Measurements from ENCODE around the gene HDGFL3. TPM values are rescaled to one million over a fixed set of nuclear protein-coding genes. Genes with fewer than 3 reads are reported as not detected.

HDGFL3 gene
- total and polyA plus RNA-seq, 9 of the 15 experiments (the other 6 are each of a cell fraction or from before 2014, with no cell fraction given): 6.7 to 42.0 (median 31.4) TPM

DNA sequence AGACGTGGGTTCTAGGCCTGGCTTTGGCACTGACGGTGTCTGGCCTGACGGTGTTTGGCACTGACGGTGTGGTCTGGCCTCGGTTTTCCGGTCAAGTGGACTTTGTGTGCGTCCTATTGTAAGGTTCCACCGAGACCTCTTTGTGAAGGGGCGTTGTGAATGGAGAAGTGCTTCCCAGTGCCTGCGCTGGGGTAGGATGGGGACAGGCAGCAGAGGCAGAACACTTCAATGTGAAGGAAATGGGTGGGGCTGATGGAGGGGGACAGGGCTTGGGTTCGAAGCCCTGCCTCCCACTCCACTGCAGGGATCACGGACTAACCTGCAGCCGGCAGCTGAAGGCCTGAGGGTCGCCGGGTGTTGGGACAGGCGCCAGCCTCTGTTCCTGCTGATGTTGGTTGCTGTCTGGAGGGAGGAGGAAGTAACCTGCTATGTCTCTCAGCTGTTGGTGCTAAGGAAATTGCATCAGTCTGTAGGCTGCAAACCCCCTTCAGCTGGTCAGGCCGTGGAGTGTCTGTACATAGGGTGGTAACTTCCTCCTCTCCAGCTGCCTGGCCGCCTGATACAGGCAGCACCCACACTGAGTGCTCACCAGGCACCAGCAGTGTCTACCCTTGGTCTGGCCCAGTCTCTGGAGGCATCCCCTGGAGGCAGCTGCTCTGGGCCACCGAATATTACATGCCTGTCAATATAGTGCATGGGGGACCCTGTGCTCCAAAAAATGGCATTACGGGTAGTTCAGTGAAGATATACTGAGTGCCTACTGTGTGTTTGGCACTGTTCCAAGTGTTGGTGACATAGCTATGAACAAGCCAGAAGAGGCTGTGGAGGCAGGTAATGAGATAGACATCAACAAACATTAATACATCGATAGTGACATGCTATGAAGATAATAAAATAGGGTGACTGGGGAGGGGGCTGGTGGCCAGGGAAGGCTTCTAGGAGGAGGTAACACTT is 99.1 kb downstream of the HDGFL3 start (continued):
- TF ChIP-seq SNIP1 (IDR thresholded peaks at IDR 0.05; ENCODE audit: low read depth) (no peak), TEAD2 (tag; IDR thresholded peaks at IDR 0.05) (no peak), CAMTA2 (CRISPR knock-in tag; conservative IDR thresholded peaks at IDR 0.05) (no peak), CEBPB (tag; IDR thresholded peaks at IDR 0.05) (peak; percentile 73), LEF1 (IDR thresholded peaks at IDR 0.05) (no peak), POLR2H (tag; IDR thresholded peaks at IDR 0.05; ENCODE audit: low read depth) (peak; percentile 62; the same call in 1 of the 2 replicates), RNF2 (IDR thresholded peaks at IDR 0.05) (peak; percentile 46; the same call in 1 of the 2 replicates), SRF (CRISPR knock-in tag; IDR thresholded peaks at IDR 0.05) (peak in 1 of 2 experiments; percentile 20; a peak in 1 of 4 replicates), ZFP30 (CRISPR knock-in tag; IDR thresholded peaks at IDR 0.05; ENCODE audit: borderline replicate concordance) (no peak), ZNF347 (CRISPR knock-in tag; IDR thresholded peaks at IDR 0.05; ENCODE audit: low read depth) (no peak), ATF6 (CRISPR knock-in tag; IDR thresholded peaks at IDR 0.05) (no peak), BRCA1 (IDR thresholded peaks at IDR 0.05) (no peak), BRCA1 (CRISPR knock-in tag; IDR thresholded peaks at IDR 0.05) (no peak), SUPT5H (IDR thresholded peaks at IDR 0.05) (no peak), ZC3H8 (IDR thresholded peaks at IDR 0.05) (no peak), SRSF3 (IDR thresholded peaks at IDR 0.05; ENCODE audit: insufficient read depth, low read length) (no peak), IRF2 (CRISPR knock-in tag; IDR thresholded peaks at IDR 0.05) (no peak), YY1 (IDR thresholded peaks at IDR 0.05; ENCODE audit: borderline replicate concordance in 1 of 3, control insufficient read depth in 1 of 3, extremely low read depth in 1 of 3, insufficient read depth in 3 of 3, insufficient read length in 1 of 3, insufficient replicate concordance in 2 of 3, low read depth in 1 of 3, low read length in 2 of 3) (no peak), ERF (CRISPR knock-in tag; IDR thresholded peaks at IDR 0.05) (no peak), NFXL1 (CRISPR knock-in tag; IDR thresholded peaks at IDR 0.05) (no peak), KAT2B (IDR thresholded peaks at IDR 0.05; ENCODE audit: low read depth, low read length) (no peak), KLF16 (IDR thresholded peaks at IDR 0.05) (peak; percentile 59; the same call in 1 of the 2 replicates), ZBTB9 (CRISPR knock-in tag; IDR thresholded peaks at IDR 0.05) (no peak), PHB2 (IDR thresholded peaks at IDR 0.05; ENCODE audit: low read depth) (no peak), PHTF2 (CRISPR knock-in tag; IDR thresholded peaks at IDR 0.05) (no peak), JUND (IDR thresholded peaks at IDR 0.05; ENCODE audit: borderline replicate concordance, low read depth, low read length) (peak; percentile 71), JUND (tag; IDR thresholded peaks at IDR 0.05; ENCODE audit: borderline replicate concordance, low read depth, low read length) (no peak), PHB (CRISPR knock-in tag; IDR thresholded peaks at IDR 0.05) (no peak)
